ENCODE results near the gene ADGRB3. TPM values are rescaled to one million over a fixed set of nuclear protein-coding genes. Genes with fewer than 3 reads are reported as not detected.
"Not testable (repeated sequence)": the region's sequence is repeated elsewhere in the genome, so short reads cannot be mapped to it uniquely, and the experiment has no call there.

The ADGRB3 gene
- total RNA-seq, 2 donors from 2014 or later, result not detected

DNA sequence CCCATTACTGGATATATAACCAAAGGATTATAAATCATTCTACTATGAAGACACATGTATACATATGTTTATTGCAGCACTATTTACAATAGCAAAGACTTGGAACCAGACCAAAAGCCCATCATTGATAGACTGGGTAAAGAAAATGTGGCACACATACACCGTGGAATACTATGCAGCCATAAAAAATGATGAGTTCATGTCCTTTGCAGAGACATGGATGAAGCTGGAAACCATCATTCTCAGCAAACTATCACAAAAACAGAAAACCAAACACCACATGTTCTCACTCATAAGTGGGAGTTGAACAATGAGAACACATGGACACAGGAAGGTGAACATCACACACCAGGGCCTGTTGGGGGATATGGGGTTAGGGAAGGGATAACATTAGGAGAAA lies 109.3 kb downstream of the ADGRB3 start:
- not testable (repeated sequence) for ATAC-seq; H3K4me3 Mint-ChIP-seq; H3K27ac Mint-ChIP-seq; DNase-seq (ENCODE audit: low spot score); H3K4me1 Mint-ChIP-seq (ENCODE audit: low read depth in 2 of 2); H3K36me3 Mint-ChIP-seq; H3K27me3 Mint-ChIP-seq
- H3K9me3 Mint-ChIP-seq, result peaks cover 12% of the 10 kb centered on the region

DNA sequence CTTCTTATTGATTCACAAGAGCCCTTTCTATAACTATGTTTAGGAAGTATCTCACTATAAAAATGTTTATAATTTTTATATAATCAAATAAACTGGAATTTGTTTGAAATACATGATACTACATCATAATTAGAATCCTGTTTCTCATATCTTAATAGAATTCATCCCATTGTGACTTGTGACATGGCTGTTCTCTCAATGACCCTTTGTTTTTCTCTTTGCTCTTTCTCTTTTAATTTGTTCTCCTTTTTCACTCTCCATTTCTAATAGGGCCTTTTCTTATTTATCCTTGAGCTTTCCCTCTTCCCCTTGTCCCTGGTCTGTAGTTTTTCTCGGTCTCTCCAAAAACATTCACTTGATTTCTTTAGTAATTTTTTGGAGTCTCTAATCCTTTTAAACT lies 111.3 kb downstream of the ADGRB3 start:
- Mint-ChIP-seq H3K27ac (no peak overlapping the region), H3K9me3 (peaks cover 12% of the 10 kb centered on the region), H3K4me1 (ENCODE audit: low read depth in 2 of 2) (no peaks in the 10 kb centered on the region), H3K4me3 (no peak overlapping the region), H3K36me3 (no peaks in the 10 kb centered on the region), H3K27me3 (no peaks in the 10 kb centered on the region)
- ATAC-seq (no peak), DNase-seq (ENCODE audit: low spot score) (no peak)

DNA sequence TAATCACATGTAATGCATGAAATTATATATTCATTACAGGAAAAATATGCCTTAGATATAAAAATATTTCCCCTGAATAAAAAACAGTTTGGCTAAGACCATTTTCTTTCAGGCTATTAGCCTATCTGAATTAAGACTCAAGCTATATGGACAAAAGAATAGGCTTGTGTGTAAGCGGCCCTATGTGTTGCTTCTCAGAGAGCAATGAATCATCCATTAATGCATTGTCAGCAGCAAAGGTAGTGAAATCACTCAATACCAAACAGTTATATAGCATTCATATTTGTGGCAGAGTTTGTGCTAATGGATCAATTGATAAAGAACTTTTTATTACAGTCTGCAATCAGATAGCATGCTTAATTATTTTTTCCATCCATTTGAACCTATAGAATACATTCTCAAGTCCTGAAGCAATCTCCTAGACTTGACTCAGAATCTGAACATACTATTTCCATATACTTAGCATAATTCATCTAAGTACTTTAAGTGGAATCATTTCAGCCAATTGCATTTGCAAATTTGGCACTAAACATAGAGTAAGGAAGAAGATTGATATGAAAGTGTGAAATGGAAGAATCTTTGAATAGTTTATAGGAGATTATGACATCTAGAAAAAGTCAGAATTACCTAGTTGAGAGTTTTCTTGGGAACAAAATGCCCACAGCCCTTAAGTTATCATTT lies 112.2 kb downstream of the ADGRB3 start:
- Mint-ChIP-seq H3K4me3 (no peak overlapping the region), H3K4me1 (ENCODE audit: low read depth in 2 of 2) (no peaks in the 10 kb centered on the region), H3K36me3 (no peaks in the 10 kb centered on the region), H3K9me3 (peaks cover 12% of the 10 kb centered on the region), H3K27me3 (no peaks in the 10 kb centered on the region), H3K27ac (no peak overlapping the region)
- ATAC-seq (no peak), DNase-seq (ENCODE audit: low spot score) (no peak)

DNA sequence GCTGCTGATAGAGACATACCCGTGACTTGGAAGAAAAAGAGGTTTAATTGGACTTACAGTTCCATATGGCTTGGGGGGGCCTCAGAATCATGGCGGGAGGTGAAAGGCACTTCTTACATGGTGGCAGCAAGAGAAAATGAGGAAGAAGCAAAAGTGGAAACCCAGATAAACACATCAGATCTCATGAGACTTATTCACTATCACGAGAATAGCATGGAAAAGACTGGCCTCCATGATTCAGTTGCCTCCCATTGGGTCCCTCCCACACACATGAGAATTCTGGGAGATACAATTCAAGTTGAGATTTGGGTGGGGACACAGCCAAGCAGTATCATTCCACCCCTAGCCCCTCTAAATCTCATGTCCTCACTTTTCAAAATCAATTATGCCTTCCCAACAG lies 112.8 kb downstream of the ADGRB3 start:
- not testable (repeated sequence) for H3K4me1 Mint-ChIP-seq (ENCODE audit: low read depth in 2 of 2)

DNA sequence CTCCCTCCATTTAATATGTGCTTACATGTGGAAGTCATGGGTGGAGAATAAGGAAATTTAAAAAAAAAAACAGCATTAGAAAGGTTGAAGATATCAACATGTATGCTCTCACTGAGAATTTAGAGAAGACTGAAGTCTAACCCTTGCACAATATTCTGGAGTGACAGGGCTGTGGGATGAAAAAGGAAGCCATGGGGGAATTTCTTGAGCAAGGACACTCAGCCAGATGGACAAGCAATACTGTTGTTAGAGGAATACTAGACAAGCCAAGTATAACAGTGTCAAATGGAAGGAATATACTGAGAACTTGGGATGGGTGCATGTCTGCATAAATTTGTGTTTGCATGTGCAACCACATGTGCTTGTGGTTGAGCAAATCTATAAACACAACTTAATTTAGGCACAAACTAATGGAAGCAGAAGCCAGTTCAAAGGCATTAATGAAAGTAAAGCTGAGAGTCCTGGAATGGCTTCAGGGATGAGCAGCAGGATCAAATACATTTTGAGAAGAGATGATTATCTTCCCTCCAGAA lies 119.7 kb downstream of the ADGRB3 start:
- Mint-ChIP-seq H3K36me3 (peaks cover 4% of the 10 kb centered on the region), H3K9me3 (peaks cover 7% of the 10 kb centered on the region), H3K4me3 (no peak overlapping the region), H3K4me1 (ENCODE audit: low read depth in 2 of 2) (no peaks in the 10 kb centered on the region), H3K27me3 (no peaks in the 10 kb centered on the region), H3K27ac (no peak overlapping the region)
- no peak for ATAC-seq
- no peak for DNase-seq (ENCODE audit: low spot score)

More for the DNA sequence above, 112.8 kb downstream of the ADGRB3 start:
- peaks cover 16% of the 10 kb centered on the region for H3K9me3 Mint-ChIP-seq
- not testable (repeated sequence) for DNase-seq (ENCODE audit: low spot score); H3K36me3 Mint-ChIP-seq; H3K27me3 Mint-ChIP-seq; ATAC-seq; H3K27ac Mint-ChIP-seq; H3K4me3 Mint-ChIP-seq

DNA sequence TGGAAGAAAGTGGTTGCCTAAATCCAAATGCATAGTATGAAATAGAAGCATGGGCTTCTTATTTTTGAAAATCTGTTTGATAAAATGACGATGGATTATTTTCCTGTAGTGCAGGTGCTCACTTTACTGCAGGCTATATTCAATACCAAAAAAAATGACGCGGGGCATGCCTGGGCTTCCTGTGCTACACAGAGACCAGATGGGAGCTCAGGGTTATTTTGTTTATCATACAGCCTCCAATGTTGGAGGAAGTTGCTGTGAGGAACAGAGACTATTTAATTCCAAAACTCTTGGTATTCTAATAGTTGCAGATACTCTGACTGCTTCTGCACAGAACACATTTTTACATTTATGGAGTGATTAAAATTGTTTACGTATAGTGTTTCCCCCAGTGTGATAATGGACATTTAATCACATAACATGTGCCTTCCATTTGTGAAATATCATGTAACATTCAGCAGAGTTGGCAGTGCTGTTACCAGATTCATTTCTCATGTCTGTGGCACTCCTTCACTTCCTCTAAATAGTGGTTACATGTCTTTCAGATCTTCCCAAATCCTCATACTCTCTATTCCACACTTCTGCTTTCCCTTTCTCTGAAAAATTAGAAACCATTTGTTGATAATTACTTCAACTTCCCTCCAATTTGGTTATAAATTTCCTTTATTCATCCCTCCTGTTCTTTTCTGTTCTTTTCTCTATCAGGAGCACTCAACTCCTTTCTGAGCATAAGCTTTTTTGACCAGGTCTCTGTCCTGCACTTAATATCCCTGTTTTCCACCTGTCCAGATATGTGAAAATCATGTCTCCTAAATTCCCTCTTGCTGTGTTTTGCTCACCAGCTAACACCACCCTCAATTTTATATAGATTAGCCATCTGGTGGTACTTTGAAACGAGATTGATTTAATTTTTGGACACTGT lies 121.6 kb downstream of the ADGRB3 start:
- Mint-ChIP-seq H3K27ac (no peak overlapping the region), H3K36me3 (peaks cover 4% of the 10 kb centered on the region), H3K4me1 (ENCODE audit: low read depth in 2 of 2) (no peaks in the 10 kb centered on the region), H3K4me3 (no peak overlapping the region), H3K9me3 (peaks cover 7% of the 10 kb centered on the region), H3K27me3 (no peaks in the 10 kb centered on the region)
- ATAC-seq (no peak), DNase-seq (ENCODE audit: low spot score) (no peak)

DNA sequence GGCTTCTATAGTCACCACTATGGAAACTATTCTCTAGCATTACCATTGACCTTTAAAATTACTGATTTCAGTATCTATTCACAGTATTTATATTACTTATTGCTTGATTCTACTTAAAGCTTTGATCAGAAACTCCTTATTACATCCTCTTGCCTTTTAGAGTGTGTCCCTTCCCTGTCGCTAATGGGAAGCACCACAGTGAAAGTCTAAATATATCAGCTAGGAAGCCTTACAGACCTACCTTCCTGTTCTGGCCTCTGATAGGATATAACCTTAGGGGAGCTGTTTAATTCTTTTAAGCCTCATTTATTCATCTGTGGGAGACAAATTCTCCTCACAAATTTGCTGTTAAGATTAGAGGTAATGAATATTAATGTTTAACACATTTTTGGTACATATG lies 122.7 kb downstream of the ADGRB3 start:
- DNase-seq (ENCODE audit: low spot score) (no peak), ATAC-seq (no peak)
- H3K9me3 Mint-ChIP-seq, result peaks cover 3% of the 10 kb centered on the region
- H3K27me3 Mint-ChIP-seq, result no peaks in the 10 kb centered on the region
- H3K27ac Mint-ChIP-seq, result no peak overlapping the region
- H3K4me3 Mint-ChIP-seq, result no peak overlapping the region
- peaks cover 4% of the 10 kb centered on the region for H3K36me3 Mint-ChIP-seq
- H3K4me1 Mint-ChIP-seq (ENCODE audit: low read depth in 2 of 2), result no peaks in the 10 kb centered on the region

DNA sequence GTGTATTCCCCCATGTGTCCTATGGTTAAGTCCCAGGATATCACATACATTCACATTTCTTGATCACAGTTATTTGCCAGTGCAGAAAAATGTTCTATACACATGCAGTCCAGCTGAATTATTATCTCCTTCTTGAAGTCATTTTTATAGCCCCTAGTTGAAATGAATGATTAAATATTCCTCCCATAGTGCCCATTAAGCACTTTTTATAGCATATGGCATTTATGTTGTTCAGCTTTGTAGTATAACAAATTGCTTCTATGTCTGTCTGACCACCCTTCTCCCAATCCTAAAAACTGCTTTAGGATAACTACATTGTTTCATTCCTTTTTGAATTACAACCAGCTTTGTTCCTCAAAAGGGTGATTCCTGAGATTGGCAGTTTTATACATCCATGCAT lies 123.5 kb downstream of the ADGRB3 start:
- no peaks in the 10 kb centered on the region for H3K36me3 Mint-ChIP-seq
- H3K27ac Mint-ChIP-seq, result no peak overlapping the region
- no peak overlapping the region for H3K4me3 Mint-ChIP-seq
- DNase-seq (ENCODE audit: low spot score) (no peak), ATAC-seq (no peak)
- no peaks in the 10 kb centered on the region for H3K4me1 Mint-ChIP-seq (ENCODE audit: low read depth in 2 of 2)
- H3K27me3 Mint-ChIP-seq, result no peaks in the 10 kb centered on the region
- peaks cover 3% of the 10 kb centered on the region for H3K9me3 Mint-ChIP-seq

DNA sequence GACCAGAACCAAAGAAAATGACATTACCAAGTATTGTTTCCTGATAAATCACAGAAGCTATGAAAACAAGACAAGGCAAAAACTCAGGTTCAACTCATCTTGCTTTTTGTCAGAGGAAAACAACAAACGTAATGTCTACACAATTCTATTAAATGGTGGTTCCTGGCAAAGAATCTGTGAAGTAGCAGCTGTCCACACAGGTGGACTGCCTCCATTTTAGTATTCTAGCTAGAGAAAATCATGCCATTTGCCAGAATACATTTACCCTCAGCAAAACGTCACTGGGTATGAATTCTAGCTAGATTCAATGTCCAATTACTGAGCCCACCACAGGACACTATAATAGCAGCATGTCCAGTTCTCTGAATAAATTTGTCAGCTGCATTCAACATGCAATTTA lies 125.4 kb downstream of the ADGRB3 start:
- Mint-ChIP-seq H3K27me3 (no peaks in the 10 kb centered on the region), H3K36me3 (no peaks in the 10 kb centered on the region), H3K4me3 (no peak overlapping the region), H3K4me1 (ENCODE audit: low read depth in 2 of 2) (no peaks in the 10 kb centered on the region), H3K9me3 (no peaks in the 10 kb centered on the region), H3K27ac (no peak overlapping the region)
- DNase-seq (ENCODE audit: low spot score) (no peak), ATAC-seq (no peak)

DNA sequence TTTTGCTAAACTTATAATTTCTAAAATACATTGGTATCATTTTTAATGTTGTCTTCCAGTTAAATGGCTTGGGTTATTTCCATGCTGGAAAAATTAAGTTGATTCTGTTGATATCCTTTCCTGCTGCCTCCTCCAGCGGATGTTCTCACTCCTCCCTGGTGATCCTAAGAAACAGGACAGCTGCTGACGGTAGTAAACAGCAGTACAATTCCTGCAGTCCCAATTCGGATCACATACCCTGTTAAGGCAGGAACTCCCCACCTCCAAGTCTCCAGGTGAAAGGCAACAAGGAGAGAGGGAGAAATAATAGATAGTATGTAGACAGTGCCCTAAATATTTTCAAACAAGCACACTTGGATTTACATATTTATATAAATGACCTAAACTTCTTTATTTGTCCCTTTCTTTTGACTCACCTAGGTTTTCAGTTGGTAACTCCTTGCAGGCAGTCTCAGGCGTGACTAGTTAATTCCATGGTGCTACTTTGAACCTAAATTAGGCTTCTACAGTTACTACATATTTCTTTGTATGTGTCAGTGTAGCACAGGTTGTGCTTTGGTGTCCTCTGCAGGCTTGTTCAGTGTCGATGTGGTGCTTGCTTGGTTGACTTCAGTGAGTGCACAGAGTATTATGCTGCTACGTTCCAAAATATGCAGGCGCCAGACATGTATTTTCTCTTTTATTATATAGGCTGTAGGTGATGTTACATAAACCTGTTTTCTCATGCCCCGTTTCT lies 126.0 kb downstream of the ADGRB3 start:
- no peak for ATAC-seq
- no peaks in the 10 kb centered on the region for H3K9me3 Mint-ChIP-seq
- no peak overlapping the region for H3K27ac Mint-ChIP-seq
- no peak for DNase-seq (ENCODE audit: low spot score)
- H3K4me3 Mint-ChIP-seq, result no peak overlapping the region
- H3K27me3 Mint-ChIP-seq, result no peaks in the 10 kb centered on the region
- no peaks in the 10 kb centered on the region for H3K4me1 Mint-ChIP-seq (ENCODE audit: low read depth in 2 of 2)
- H3K36me3 Mint-ChIP-seq, result no peaks in the 10 kb centered on the region

DNA sequence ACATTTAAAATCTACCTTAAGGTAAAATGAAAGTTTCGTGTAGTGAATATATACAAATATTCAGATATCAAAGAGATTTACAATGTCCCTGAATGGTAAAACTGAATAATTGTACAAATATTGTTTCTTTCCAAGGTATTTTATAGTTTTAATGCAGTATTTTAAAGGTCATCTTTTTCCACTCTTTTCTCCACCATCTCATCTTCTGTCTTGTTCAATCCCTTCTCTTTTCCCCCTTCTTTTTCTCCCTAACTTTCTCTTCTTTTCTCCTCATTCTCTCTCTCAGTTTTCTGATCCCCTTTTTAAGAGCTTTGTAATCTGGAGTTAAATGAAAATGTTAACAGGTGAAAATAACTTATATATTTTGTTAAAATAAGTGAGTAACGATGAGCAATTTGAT lies 126.9 kb downstream of the ADGRB3 start:
- no peak for ATAC-seq

DNA sequence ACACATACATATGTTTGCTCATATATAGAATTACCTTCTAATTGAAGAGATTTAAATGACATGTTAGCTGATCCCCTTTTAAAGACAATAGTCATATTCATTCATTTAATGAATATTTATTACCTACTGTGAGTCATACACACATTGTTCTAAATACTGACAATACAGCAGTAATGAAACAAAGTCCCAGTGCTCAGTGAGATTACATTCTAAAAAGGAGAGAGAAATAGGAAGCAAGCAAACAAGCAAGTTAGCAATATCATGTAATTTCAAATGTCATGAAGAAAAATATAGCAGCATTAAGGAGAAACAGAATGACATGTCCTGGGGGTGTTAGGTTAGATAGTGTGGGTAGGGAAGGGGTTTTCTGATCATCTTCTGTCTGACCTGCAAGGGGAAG lies 136.3 kb downstream of the ADGRB3 start:
- DNase-seq (ENCODE audit: low spot score) (no peak), ATAC-seq (no peak)
- no peak overlapping the region for H3K4me3 Mint-ChIP-seq
- H3K27me3 Mint-ChIP-seq, result no peaks in the 10 kb centered on the region
- peaks cover 15% of the 10 kb centered on the region for H3K9me3 Mint-ChIP-seq
- no peaks in the 10 kb centered on the region for H3K36me3 Mint-ChIP-seq
- H3K27ac Mint-ChIP-seq, result no peak overlapping the region
- H3K4me1 Mint-ChIP-seq (ENCODE audit: low read depth in 2 of 2), result no peaks in the 10 kb centered on the region

More for the DNA sequence above, 126.9 kb downstream of the ADGRB3 start:
- DNase-seq (ENCODE audit: low spot score), result no peak
- Mint-ChIP-seq H3K4me3 (no peak overlapping the region), H3K9me3 (no peaks in the 10 kb centered on the region), H3K27me3 (no peaks in the 10 kb centered on the region), H3K4me1 (ENCODE audit: low read depth in 2 of 2) (no peaks in the 10 kb centered on the region), H3K36me3 (no peaks in the 10 kb centered on the region), H3K27ac (no peak overlapping the region)

DNA sequence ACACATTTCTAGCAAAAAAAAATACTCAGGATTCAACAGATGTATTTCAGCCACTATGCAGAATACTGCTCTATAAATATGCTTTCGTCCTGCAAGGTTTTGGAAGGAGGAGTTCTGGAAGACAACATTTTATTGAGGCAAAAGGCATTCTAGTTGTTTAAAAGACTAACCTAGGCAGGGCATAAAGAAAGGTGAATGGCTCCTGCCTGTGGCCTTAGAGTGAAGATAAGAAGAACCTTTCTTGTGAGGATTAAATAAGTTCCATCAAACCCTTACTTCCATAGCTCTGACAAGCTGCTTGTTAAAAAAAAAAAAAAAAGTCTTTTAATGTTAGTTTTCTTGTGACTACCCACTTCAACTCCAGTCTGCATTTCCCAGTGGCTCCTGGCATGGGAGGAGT lies 139.8 kb downstream of the ADGRB3 start:
- no peak for ATAC-seq
- peaks cover 7% of the 10 kb centered on the region for H3K9me3 Mint-ChIP-seq
- H3K36me3 Mint-ChIP-seq, result no peaks in the 10 kb centered on the region
- no peaks in the 10 kb centered on the region for H3K4me1 Mint-ChIP-seq (ENCODE audit: low read depth in 2 of 2)
- no peaks in the 10 kb centered on the region for H3K27me3 Mint-ChIP-seq
- H3K27ac Mint-ChIP-seq, result no peak overlapping the region
- no peak overlapping the region for H3K4me3 Mint-ChIP-seq
- DNase-seq (ENCODE audit: low spot score), result no peak

DNA sequence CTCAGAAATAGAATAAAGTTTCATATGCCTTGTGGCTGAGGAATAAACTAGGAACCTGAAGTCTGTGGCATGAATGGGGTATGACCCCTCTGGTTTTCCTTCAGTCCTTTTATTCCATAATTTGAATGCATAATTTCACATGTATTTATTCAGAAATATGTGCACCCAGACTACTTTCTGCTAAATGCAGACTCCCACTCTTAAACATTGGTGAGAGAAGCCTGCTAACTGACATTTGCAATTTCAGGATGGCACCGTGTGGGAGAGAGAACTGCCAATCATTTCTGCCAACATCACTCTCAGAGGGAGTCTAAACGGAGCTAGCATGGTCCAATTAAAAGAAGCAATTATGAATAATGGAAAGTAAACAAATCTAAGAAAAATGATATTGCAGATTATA lies 141.3 kb downstream of the ADGRB3 start:
- no peak overlapping the region for H3K27ac Mint-ChIP-seq
- no peak overlapping the region for H3K4me3 Mint-ChIP-seq
- H3K36me3 Mint-ChIP-seq, result no peaks in the 10 kb centered on the region
- no peak for ATAC-seq
- H3K9me3 Mint-ChIP-seq, result peaks cover 9% of the 10 kb centered on the region
- no peak for DNase-seq (ENCODE audit: low spot score)
- H3K4me1 Mint-ChIP-seq (ENCODE audit: low read depth in 2 of 2), result no peaks in the 10 kb centered on the region
- no peaks in the 10 kb centered on the region for H3K27me3 Mint-ChIP-seq

All from natural killer cell treated with Interleukin-12 subunit alpha and Interleukin-12 subunit beta and Interleukin-15 and Interleukin-18, amount 100 ng/mL, for 72 hours (primary cell).